Spleen (tissue), 11 donors: ENCODE measurements around the gene NT5C3A. TPM values are rescaled to one million over a fixed set of nuclear protein-coding genes. Genes with fewer than 3 reads are reported as not detected.

Source experiments
- DNase-seq: peaks from one replicate; pipeline ENCODE4 v3.0.0-alpha.2; 2020
- H3K27ac ChIP-seq, 8 donors: fragments of 200-600 bp; sonication (generic) in 7 of 8; 1 replicate in 4 of 8; 2 replicates in 4 of 8; pipeline versions ENCODE4 v1.5.0 to v1.8.0; 2016 to 2021; ENCODE audit warnings: inconsistent platforms in 4 of 8, mild to moderate bottlenecking in 4 of 8, moderate library complexity in 1 of 8
- H3K27me3 ChIP-seq, 7 donors: fragments of 200-600 bp; sonication (generic) in 6 of 7; replicated peaks in 1 of 7; 1 replicate in 4 of 7; 2 replicates in 3 of 7; pipeline versions ENCODE4 v1.5.0 to v1.8.0; 2016 to 2021; ENCODE audit warnings: inconsistent platforms in 3 of 7, mild to moderate bottlenecking in 1 of 7
- H3K36me3 ChIP-seq, 6 donors: fragments of 200-600 bp; sonication (generic) in 5 of 6; 1 replicate in 4 of 6; 2 replicates in 2 of 6; pipeline versions ENCODE4 v1.5.0 to v1.8.0; 2016 to 2021; ENCODE audit warnings: inconsistent platforms in 2 of 6
- H3K4me1 ChIP-seq, 6 donors: fragments of 200-600 bp; sonication (generic) in 5 of 6; 1 replicate in 3 of 6; 2 replicates in 3 of 6; pipeline versions ENCODE4 v1.5.0 to v1.8.0; 2016 to 2021; ENCODE audit warnings: inconsistent platforms in 3 of 6
- H3K4me3 ChIP-seq, 8 donors: fragments of 200-600 bp; sonication (generic) in 7 of 8; 1 replicate in 4 of 8; 2 replicates in 4 of 8; pipeline versions ENCODE4 v1.5.0 to v1.8.0; 2016 to 2021; ENCODE audit warnings: inconsistent platforms in 4 of 8, mild to moderate bottlenecking in 4 of 8, moderate library complexity in 2 of 8
- H3K9me3 ChIP-seq, 8 donors: fragments of 200-600 bp; sonication (generic) in 7 of 8; 1 replicate in 4 of 8; 2 replicates in 4 of 8; pipeline versions ENCODE4 v1.5.0 to v1.8.0; 2016 to 2021; ENCODE audit warnings: inconsistent platforms in 4 of 8
- CTCF ChIP-seq, 11 experiments: fragments of 200-600 bp in 7 of 11; fragments of 450-650 bp in 4 of 11; sonication (generic) in 4 of 11; IDR thresholded peaks in 8 of 11; conservative IDR thresholded peaks in 3 of 11; 1 replicate in 7 of 11; 2 replicates in 4 of 11; pipeline versions ENCODE4 v1.4.0 to v1.8.0; 2016 to 2021; ENCODE audit warnings: antibody characterized with exemption in 11 of 11, inconsistent platforms in 4 of 11, mild to moderate bottlenecking in 1 of 11
- POLR2A ChIP-seq, 3 donors: fragments of 450-650 bp; IDR thresholded peaks; one replicate each; pipeline ENCODE4 v1.5.1; 2017; ENCODE audit warnings: antibody characterized with exemption in 3 of 3, mild to moderate bottlenecking in 1 of 3
- POLR2AphosphoS5 ChIP-seq, 3 donors: sonication (generic); formaldehyde crosslinking; IDR thresholded peaks; one replicate each; pipeline ENCODE4 v1.5.1; 2017; ENCODE audit warnings: antibody characterized with exemption in 3 of 3
- WGBS, 5 donors: extraction: QIAGEN DNeasy Blood & Tissue Kit in 3 of 5; methylation state at CpG; one replicate each; pipeline versions ENCODE4 v1.1.5 to v1.1.7; 2013 to 2018; 5-methylcytosine and 5-hydroxymethylcytosine counted together
- intact Hi-C: fragments of 100-400 bp; cut with DNase I; formaldehyde crosslinking; loops from one replicate; pipeline ENCODE4 v1.15.0; 2023; ENCODE audit warnings: low total_unique reads
- polyA plus RNA-seq, 3 donors: library from polyadenylated mRNA; stranded (reverse); fragments of 200-250 nt; gene quantifications; one replicate each; pipeline ENCODE4 v1.2.1, GENCODE V29; 2013
- total RNA-seq, 7 donors: library from RNA; depleted of rRNA in 3 of 7; stranded (reverse); fragments of >200 nt in 3 of 7; fragmentation: NEBNext Ultra II Directional in 4 of 7; extraction: Animal tissue kit (Norgen Biotek cat#: 25700) in 4 of 7; gene quantifications; one replicate each; pipeline versions ENCODE4 v1.1.0 to v1.2.1, GENCODE V29; 2016 to 2021
- donor health status: healthy with polysubstance abuse.
- donor health status: DM: no; HTN: no; CAD: no; lungs with moderate emphysema.
- donor health status: DM: no; HTN: no; CAD: no.
- donor health status: Bipolar disorder and iron deficiency.
- donor health status: healthy.
- donor health status: DM: no; HTN: no; CAD: no.
- donor health status: DM: yes; HTN: yes; CAD: no.

Gene NT5C3A
- total and polyA plus RNA-seq, 10 donors: 30.5 to 81.8 (median 43.9) TPM

GRCh38 chr7:33048257-33048656, 14.3 kb downstream of the NT5C3A start:
- TF ChIP-seq CTCF (IDR thresholded peaks at IDR 0.05 in 8 of 11, conservative IDR thresholded peaks at IDR 0.05 in 3 of 11) (no peak), POLR2AphosphoS5 (IDR thresholded peaks at IDR 0.05) (no peak), POLR2A (IDR thresholded peaks at IDR 0.05) (no peak)
- WGBS, 5 donors: 93 to 100% (median 95%) methylated on average over 3 of the region's 3 CpGs
- H3K4me3 ChIP-seq: no peak overlapping the region
- H3K4me1 ChIP-seq: peaks cover 16 to 99% (median 68%) of the 10 kb centered on the region in 6 donors
- peak overlapping the region in 6 of 8 donors; percentile 4 to 94 (median 84) for H3K27ac ChIP-seq
- no peak for DNase-seq
- H3K9me3 ChIP-seq: no peaks in the 10 kb centered on the region
- H3K36me3 ChIP-seq: no peaks in the 10 kb centered on the region
- intact Hi-C loops: no loop called here
- H3K27me3 ChIP-seq: no peaks in the 10 kb centered on the region

GRCh38 chr7:33044986-33045385, 17.6 kb downstream of the NT5C3A start:
- Histone ChIP-seq H3K9me3 (no peaks in the 10 kb centered on the region), H3K36me3 (no peaks in the 10 kb centered on the region), H3K27me3 (no peaks in the 10 kb centered on the region), H3K4me3 (no peak overlapping the region), H3K4me1 (peaks cover 27 to 99% (median 70%) of the 10 kb centered on the region in 6 donors), H3K27ac (peak overlapping the region in 3 of 8 donors; percentile 41 to 80 (median 43))
- 24 to 66% (median 37%) methylated on average over 2 of the region's 2 CpGs for WGBS, 5 donors
- DNase-seq: no peak
- TF ChIP-seq POLR2A (IDR thresholded peaks at IDR 0.05) (no peak), POLR2AphosphoS5 (IDR thresholded peaks at IDR 0.05) (no peak), CTCF (IDR thresholded peaks at IDR 0.05 in 8 of 11, conservative IDR thresholded peaks at IDR 0.05 in 3 of 11) (no peak)
- intact Hi-C loops: no loop called here

- intact Hi-C loops: no loop called here
- H3K4me3 ChIP-seq: no peak overlapping the region
- no peaks in the 10 kb centered on the region for H3K9me3 ChIP-seq
- no peaks in the 10 kb centered on the region for H3K27me3 ChIP-seq
- H3K36me3 ChIP-seq: no peaks in the 10 kb centered on the region
- 76 to 91% (median 82%) methylated on average over 3 of the region's 3 CpGs for WGBS, 5 donors
- no peak for DNase-seq
- TF ChIP-seq POLR2A (IDR thresholded peaks at IDR 0.05) (no peak), POLR2AphosphoS5 (IDR thresholded peaks at IDR 0.05) (no peak), CTCF (IDR thresholded peaks at IDR 0.05 in 8 of 11, conservative IDR thresholded peaks at IDR 0.05 in 3 of 11) (no peak)
- peak overlapping the region in 4 of 8 donors; percentile 34 to 80 (median 41) for H3K27ac ChIP-seq
- H3K4me1 ChIP-seq: peaks cover 28 to 99% (median 68%) of the 10 kb centered on the region in 6 donors
Observed at GRCh38 chr7:33044401-33044718, 18.2 kb downstream of the NT5C3A start.

- TF ChIP-seq CTCF (IDR thresholded peaks at IDR 0.05 in 8 of 11, conservative IDR thresholded peaks at IDR 0.05 in 3 of 11): no peak
- no peak for TF ChIP-seq POLR2A (IDR thresholded peaks at IDR 0.05)
- TF ChIP-seq POLR2AphosphoS5 (IDR thresholded peaks at IDR 0.05): no peak
- Histone ChIP-seq H3K4me3 (no peak overlapping the region), H3K27ac (peak overlapping the region in 4 of 8 donors; percentile 34 to 80 (median 41)), H3K4me1 (peaks cover 34 to 99% (median 68%) of the 10 kb centered on the region in 6 donors), H3K36me3 (no peaks in the 10 kb centered on the region), H3K9me3 (no peaks in the 10 kb centered on the region), H3K27me3 (no peaks in the 10 kb centered on the region)
- 86 to 97% (median 94%) methylated on average over 6 of the region's 6 CpGs for WGBS, 5 donors
- DNase-seq: no peak
- intact Hi-C loops: no loop called here
Observed at GRCh38 chr7:33043501-33044400, 18.8 kb downstream of the NT5C3A start.
